Brain microvascular endothelial cell (primary cell): ENCODE results near the gene ACSL1.
A peak's percentile ranks its signal among the peaks of the same experiment; 100 is the strongest.

Experiments
- DNase-seq: peaks from one replicate; pipeline ENCODE4 v3.0.0-alpha.2; 2020
- H3K27ac ChIP-seq: fragments of 250-450 bp; sonication (Bioruptor Pico); 2 replicates; pipeline ENCODE4 v1.5.1; 2020; ENCODE audit warnings: mild to moderate bottlenecking, moderate library complexity
- H3K27me3 ChIP-seq: fragments of 250-450 bp; sonication (Bioruptor Pico); replicated peaks from 2 replicates; pipeline ENCODE4 v1.5.1; 2020; ENCODE audit warnings: mild to moderate bottlenecking
- H3K36me3 ChIP-seq: fragments of 250-450 bp; sonication (Bioruptor Pico); replicated peaks from 2 replicates; pipeline ENCODE4 v1.5.1; 2020; ENCODE audit warnings: mild to moderate bottlenecking
- H3K4me3 ChIP-seq: 2 replicates; pipeline ENCODE4 v1.5.1; 2011; ENCODE audit warnings: low read depth, mild to moderate bottlenecking, control low read depth, low read length, moderate library complexity
- CTCF ChIP-seq: IDR thresholded peaks from 2 replicates; pipeline ENCODE4 v1.5.1; 2011; ENCODE audit warnings: low read depth, mild to moderate bottlenecking, moderate library complexity, low read length, control low read depth, inconsistent platforms; ENCODE audit errors: missing control alignments
- in situ Hi-C: cut with HindIII; loops from 2 replicates; pipeline ENCODE4 v1.10.0; 2017; ENCODE audit warnings: low sequenced_read_pairs, low pct_ligation_motif_present

Gene ACSL1

DNA sequence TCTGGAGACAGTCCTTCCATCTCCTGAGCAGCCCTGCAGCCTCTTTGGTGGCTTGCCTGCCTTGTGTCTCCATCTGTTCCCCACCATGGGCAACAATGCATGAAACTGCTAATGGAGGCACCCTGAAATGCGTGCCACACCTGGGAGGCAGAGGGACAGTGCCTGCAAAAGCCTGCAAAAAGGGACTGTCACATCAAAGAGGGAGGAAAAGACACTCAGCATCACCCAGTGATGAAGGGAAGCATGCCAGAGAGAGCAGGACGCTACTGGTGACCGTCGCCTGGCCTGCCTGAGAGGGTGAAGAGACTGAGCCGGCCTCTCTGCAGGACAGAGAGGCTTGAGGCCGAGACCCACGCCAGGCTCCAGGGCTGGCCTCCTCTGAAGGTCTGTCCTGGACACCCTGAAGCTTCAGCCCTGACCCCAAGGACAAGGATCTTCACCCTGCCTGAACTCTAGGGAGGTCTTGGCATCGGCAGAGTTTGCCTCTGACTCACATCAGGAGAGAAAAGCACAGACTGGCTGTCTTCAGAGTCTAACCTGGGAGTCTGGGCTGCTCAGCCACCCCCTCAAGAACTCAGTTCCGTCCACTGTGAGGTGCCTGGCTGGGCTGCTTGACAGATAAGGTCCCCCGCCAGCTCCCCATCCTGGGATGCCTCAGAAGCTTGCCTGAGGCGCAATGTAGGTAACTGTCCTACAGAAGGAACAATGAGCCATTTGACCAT lies 8.1 kb downstream of the ACSL1 start:
- in situ Hi-C loops, result no loop called here
- no peak for DNase-seq
- Histone ChIP-seq H3K27ac (no peak overlapping the region), H3K36me3 (no peaks in the 10 kb centered on the region), H3K4me3 (no peak overlapping the region), H3K27me3 (no peaks in the 10 kb centered on the region)
- no peak for TF ChIP-seq CTCF

GRCh38 chr4:184816962-184817361 lies 8.8 kb downstream of the ACSL1 start:
- no peak for TF ChIP-seq CTCF
- DNase-seq, result no peak

GRCh38 chr4:184815046-184815877 lies 10.5 kb downstream of the ACSL1 start:
- DNase-seq, result peak; percentile 80
- Histone ChIP-seq H3K27ac (no peak overlapping the region), H3K4me3 (peak overlapping the region; percentile 5), H3K27me3 (no peaks in the 10 kb centered on the region), H3K36me3 (no peaks in the 10 kb centered on the region)
- in situ Hi-C loops, result no loop called here
- TF ChIP-seq CTCF, result no peak

More at GRCh38 chr4:184816962-184817361, 8.8 kb downstream of the ACSL1 start:
- H3K27me3 ChIP-seq, result no peaks in the 10 kb centered on the region
- H3K4me3 ChIP-seq, result no peak overlapping the region
- no peaks in the 10 kb centered on the region for H3K36me3 ChIP-seq
- no peak overlapping the region for H3K27ac ChIP-seq
- in situ Hi-C loops, result no loop called here

- Histone ChIP-seq H3K27ac (no peak overlapping the region), H3K36me3 (no peaks in the 10 kb centered on the region), H3K27me3 (no peaks in the 10 kb centered on the region), H3K4me3 (peak overlapping the region; percentile 5)
- in situ Hi-C loops, result no loop called here
- no peak for TF ChIP-seq CTCF
- DNase-seq, result no peak
Observed at GRCh38 chr4:184814686-184815045, 11.1 kb downstream of the ACSL1 start.

DNA sequence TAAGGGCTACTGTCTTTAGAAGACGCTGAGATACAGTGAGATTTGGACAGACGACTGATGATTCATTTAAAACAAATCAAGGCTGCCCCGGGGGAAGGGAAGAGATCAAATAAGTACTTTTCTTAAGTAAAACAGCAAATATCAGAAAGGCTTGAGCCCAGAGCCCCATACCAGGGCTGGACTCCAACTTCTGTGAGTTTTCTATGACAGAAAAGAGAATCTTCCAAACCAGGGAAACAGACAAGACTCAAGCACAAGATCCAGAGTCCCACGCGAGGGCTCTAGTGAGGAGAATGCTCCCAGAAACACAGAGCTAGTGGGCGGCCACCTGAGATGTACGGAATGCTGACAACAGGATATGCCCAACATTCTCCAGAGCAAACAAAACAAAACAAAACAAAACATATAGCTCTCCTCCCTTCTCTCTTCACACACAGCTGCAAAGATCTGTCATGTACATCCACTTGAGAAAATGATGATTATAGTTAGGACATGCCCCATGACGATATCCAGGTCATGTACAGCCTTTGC lies 13.1 kb downstream of the ACSL1 start:
- Histone ChIP-seq H3K36me3 (no peaks in the 10 kb centered on the region), H3K27me3 (no peaks in the 10 kb centered on the region), H3K27ac (peak overlapping the region; percentile 47), H3K4me3 (no peak overlapping the region)
- in situ Hi-C loops, result no loop called here
- DNase-seq, result peak; percentile 50
- no peak for TF ChIP-seq CTCF
